CD14-positive monocyte (primary cell): ENCODE results near the gene TPD52L1. TPM values are rescaled to one million over a fixed set of nuclear protein-coding genes. Genes with fewer than 3 reads are reported as not detected.

Source experiments
- DNase-seq, 3 donors: peaks; one replicate each; pipeline ENCODE4 v3.0.0-alpha.2; 2011 to 2022
- H2AFZ ChIP-seq: 2 replicates; pipeline ENCODE4 v1.6.0; 2012; ENCODE audit warnings: mild to moderate bottlenecking, low read depth, low read length, inconsistent platforms; ENCODE audit not compliant: insufficient read depth, poor library complexity, severe bottlenecking
- H3K27ac ChIP-seq, 2 donors: 1 replicate in 1 of 2; 2 replicates in 1 of 2; pipeline ENCODE4 v1.5.1; 2012 to 2013; ENCODE audit warnings: low read length in 2 of 2, control low read depth in 1 of 2, inconsistent platforms in 1 of 2, low read depth in 1 of 2, mild to moderate bottlenecking in 1 of 2
- H3K27me3 ChIP-seq, 2 donors: one replicate each; pipeline versions ENCODE4 v1.6.0 to v1.6.1; 2011 to 2013; ENCODE audit warnings: low read length in 2 of 2; ENCODE audit not compliant: control insufficient read depth in 2 of 2, insufficient read depth in 2 of 2
- H3K36me3 ChIP-seq, 2 donors: replicated peaks in 1 of 2; 1 replicate in 1 of 2; 2 replicates in 1 of 2; pipeline versions ENCODE4 v1.5.1 to v1.6.1; 2012 to 2013; ENCODE audit warnings: low read length in 2 of 2, control low read depth in 1 of 2, inconsistent platforms in 1 of 2, mild to moderate bottlenecking in 1 of 2; ENCODE audit not compliant: insufficient read depth in 2 of 2, control insufficient read depth in 1 of 2
- H3K4me1 ChIP-seq, 2 donors: 1 replicate in 1 of 2; 2 replicates in 1 of 2; pipeline versions ENCODE4 v1.5.1 to v1.6.1; 2012 to 2013; ENCODE audit warnings: low read length in 2 of 2, control low read depth in 1 of 2, inconsistent platforms in 1 of 2, mild to moderate bottlenecking in 1 of 2, moderate library complexity in 1 of 2; ENCODE audit not compliant: insufficient read depth in 2 of 2, control insufficient read depth in 1 of 2
- H3K4me2 ChIP-seq: replicated peaks from 2 replicates; pipeline ENCODE3; 2012; ENCODE audit warnings: low read length, moderate library complexity, mild to moderate bottlenecking; ENCODE audit not compliant: poor library complexity, severe bottlenecking; ENCODE audit errors: extremely low read depth
- H3K4me3 ChIP-seq, 3 experiments: fragments of 200-600 bp in 1 of 3; sonication (generic) in 1 of 3; replicated peaks in 1 of 3; 1 replicate in 2 of 3; 2 replicates in 1 of 3; pipeline ENCODE4 v1.5.1; 2011 to 2013; ENCODE audit warnings: low read length in 3 of 3, mild to moderate bottlenecking in 3 of 3, control low read depth in 2 of 3, low read depth in 2 of 3, inconsistent platforms in 1 of 3, moderate library complexity in 1 of 3
- H3K79me2 ChIP-seq: 2 replicates; pipeline ENCODE4 v1.6.0; 2012; ENCODE audit warnings: mild to moderate bottlenecking, control low read depth, inconsistent platforms, low read length, moderate library complexity; ENCODE audit not compliant: insufficient read depth
- H3K9ac ChIP-seq: 2 replicates; pipeline ENCODE4 v1.6.0; 2017; ENCODE audit warnings: low read length, mild to moderate bottlenecking; ENCODE audit not compliant: insufficient read depth, poor library complexity, severe bottlenecking
- H3K9me3 ChIP-seq, 2 donors: replicated peaks in 1 of 2; 1 replicate in 1 of 2; 2 replicates in 1 of 2; pipeline versions ENCODE4 v1.5.1 to v1.6.1; 2012 to 2013; ENCODE audit warnings: low read length in 2 of 2, control low read depth in 1 of 2; ENCODE audit not compliant: control insufficient read depth in 1 of 2, insufficient read depth in 1 of 2
- H4K20me1 ChIP-seq: 2 replicates; pipeline ENCODE4 v1.6.0; 2012; ENCODE audit warnings: mild to moderate bottlenecking, low read length, control low read depth, moderate library complexity; ENCODE audit not compliant: insufficient read depth
- H3K27ac Mint-ChIP-seq, 7 donors: one replicate each; pipeline ENCODE4 v1.8.0; 2020; ENCODE audit warnings: mild to moderate bottlenecking in 7 of 7, mixed read lengths in 7 of 7, moderate library complexity in 6 of 7, inconsistent platforms in 2 of 7
- H3K27me3 Mint-ChIP-seq, 3 donors: one replicate each; pipeline ENCODE4 v1.8.0; 2021 to 2022; ENCODE audit warnings: low read depth in 3 of 3, mild to moderate bottlenecking in 3 of 3, mixed read lengths in 3 of 3, moderate library complexity in 3 of 3, inconsistent platforms in 1 of 3
- H3K36me3 Mint-ChIP-seq, 2 donors: one replicate each; pipeline ENCODE4 v1.8.0; 2020; ENCODE audit warnings: mixed read lengths in 2 of 2, inconsistent platforms in 1 of 2, mild to moderate bottlenecking in 1 of 2
- H3K4me1 Mint-ChIP-seq: one replicate; pipeline ENCODE4 v1.8.0; 2020; ENCODE audit warnings: mild to moderate bottlenecking, mixed read lengths
- H3K4me3 Mint-ChIP-seq, 2 donors: one replicate each; pipeline ENCODE4 v1.8.0; 2020; ENCODE audit warnings: mild to moderate bottlenecking in 2 of 2, mixed read lengths in 2 of 2, moderate library complexity in 1 of 2
- H3K9me3 Mint-ChIP-seq, 7 donors: one replicate each; pipeline ENCODE4 v1.8.0; 2020 to 2022; ENCODE audit warnings: mixed read lengths in 7 of 7, mild to moderate bottlenecking in 6 of 7, moderate library complexity in 6 of 7, inconsistent platforms in 2 of 7
- WGBS: methylation state at CpG from one replicate; pipeline ENCODE4 v1.1.5; 2013; ENCODE audit warnings: missing lambda C conversion rate; ENCODE audit not compliant: insufficient coverage; 5-methylcytosine and 5-hydroxymethylcytosine counted together
- intact Hi-C, 2 donors: fragments of 100-400 bp; cut with micrococcal nuclease; formaldehyde crosslinking; loops; one replicate each; pipeline versions ENCODE4 v1.15.0 to v1.15.1; 2023
- polyA plus RNA-seq, 3 donors: library from polyadenylated mRNA; depleted of rRNA in 1 of 3; unstranded in 2 of 3; stranded (reverse) in 1 of 3; fragments of 300-500 nt in 2 of 3; fragments of >200 nt in 1 of 3; fragmentation: Illumina TruSeq in 2 of 3; gene quantifications; 1 replicate in 2 of 3; 2 replicates in 1 of 3; pipeline ENCODE4 v1.2.3, GENCODE V29; 2012 to 2021
- TF ChIP-seq, protein P1 (sequence below): fragments of 200-600 bp; IDR thresholded peaks from one replicate; pipeline ENCODE4 v1.8.0; 2022; ENCODE audit warnings: antibody characterized with exemption, mild to moderate bottlenecking

Gene TPD52L1
- polyA plus RNA-seq, 3 donors = not detected

DNA sequence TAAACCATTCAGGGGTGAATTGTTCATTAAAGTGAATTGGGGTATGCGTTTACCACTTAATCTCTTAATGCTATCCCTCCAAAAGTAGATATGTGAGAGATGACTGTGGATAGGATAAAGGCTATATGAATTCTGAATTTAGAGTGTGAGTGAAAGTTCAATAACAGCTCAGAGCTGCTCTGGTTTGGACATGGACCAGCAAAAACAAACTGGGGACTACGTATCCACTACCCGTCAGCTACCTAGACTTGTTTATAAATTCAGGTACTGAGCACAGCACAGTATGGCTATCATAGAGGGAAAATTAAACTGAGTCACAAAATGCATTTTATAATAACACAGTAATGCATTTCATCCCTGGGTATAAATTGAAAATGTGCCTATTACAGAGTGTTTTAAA lies 103.8 kb downstream of the TPD52L1 start:
- Histone ChIP-seq H3K27me3 (no peaks in the 10 kb centered on the region), H3K4me2 (no peak overlapping the region), H3K36me3 (no peaks in the 10 kb centered on the region), H4K20me1 (no peaks in the 10 kb centered on the region), H3K4me1 (peaks cover 14 to 15% of the 10 kb centered on the region in 2 donors), H2AFZ (no peak overlapping the region), H3K4me3 (no peak overlapping the region), H3K9me3 (peaks cover 0 to 4% of the 10 kb centered on the region in 2 donors), H3K79me2 (no peaks in the 10 kb centered on the region), H3K9ac (no peak overlapping the region), H3K27ac (no peak overlapping the region)
- Mint-ChIP-seq H3K4me3 (no peak overlapping the region), H3K27me3 (no peaks in the 10 kb centered on the region), H3K36me3 (no peaks in the 10 kb centered on the region), H3K27ac (no peak overlapping the region), H3K4me1 (peaks cover 15% of the 10 kb centered on the region), H3K9me3 (peaks cover 4 to 15% (median 7%) of the 10 kb centered on the region in 7 donors)
- WGBS = no CpG with 5 or more reads among the region's 3 CpGs
- intact Hi-C loops = loop anchor here in 1 of 2 donors (5.0 kb wide), 1 partner anchor 60 kb away; no protein-coding TSS in a partner anchor
- TF ChIP-seq, protein P1, sequence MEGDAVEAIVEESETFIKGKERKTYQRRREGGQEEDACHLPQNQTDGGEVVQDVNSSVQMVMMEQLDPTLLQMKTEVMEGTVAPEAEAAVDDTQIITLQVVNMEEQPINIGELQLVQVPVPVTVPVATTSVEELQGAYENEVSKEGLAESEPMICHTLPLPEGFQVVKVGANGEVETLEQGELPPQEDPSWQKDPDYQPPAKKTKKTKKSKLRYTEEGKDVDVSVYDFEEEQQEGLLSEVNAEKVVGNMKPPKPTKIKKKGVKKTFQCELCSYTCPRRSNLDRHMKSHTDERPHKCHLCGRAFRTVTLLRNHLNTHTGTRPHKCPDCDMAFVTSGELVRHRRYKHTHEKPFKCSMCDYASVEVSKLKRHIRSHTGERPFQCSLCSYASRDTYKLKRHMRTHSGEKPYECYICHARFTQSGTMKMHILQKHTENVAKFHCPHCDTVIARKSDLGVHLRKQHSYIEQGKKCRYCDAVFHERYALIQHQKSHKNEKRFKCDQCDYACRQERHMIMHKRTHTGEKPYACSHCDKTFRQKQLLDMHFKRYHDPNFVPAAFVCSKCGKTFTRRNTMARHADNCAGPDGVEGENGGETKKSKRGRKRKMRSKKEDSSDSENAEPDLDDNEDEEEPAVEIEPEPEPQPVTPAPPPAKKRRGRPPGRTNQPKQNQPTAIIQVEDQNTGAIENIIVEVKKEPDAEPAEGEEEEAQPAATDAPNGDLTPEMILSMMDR = no peak
- DNase-seq = no peak

DNA sequence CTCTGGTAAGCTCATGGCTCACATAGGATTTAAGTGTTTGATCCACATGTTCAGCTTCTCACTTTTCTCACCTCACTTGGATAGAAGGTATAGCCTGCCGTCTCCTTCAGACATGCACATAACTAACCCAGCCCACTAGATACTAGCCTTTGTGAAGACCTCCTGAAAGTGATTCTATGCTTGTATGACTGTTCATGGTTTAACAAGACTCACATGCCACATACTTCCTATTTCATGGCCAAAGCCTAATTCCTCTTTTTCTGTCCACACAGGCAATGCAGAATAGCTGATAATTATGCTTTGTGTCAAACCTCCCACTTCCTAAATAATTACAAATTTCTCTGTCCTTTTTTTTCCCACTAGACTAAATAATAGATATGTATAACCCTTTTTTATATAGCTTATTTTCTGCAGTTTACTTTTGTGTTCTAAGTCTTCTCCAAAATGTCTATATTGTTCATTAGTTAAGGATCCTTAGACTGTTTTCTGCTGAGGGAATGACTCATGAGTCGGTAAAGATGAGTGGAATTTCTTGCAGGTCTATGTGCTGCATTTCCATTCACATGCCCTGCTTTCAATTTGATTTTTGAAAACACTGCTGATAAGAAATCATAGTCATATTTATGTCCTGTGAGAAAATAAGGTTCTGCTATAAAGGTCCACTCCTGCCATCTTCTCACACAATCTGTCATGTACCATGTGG lies 105.2 kb downstream of the TPD52L1 start:
- no peak overlapping the region for H3K4me3 Mint-ChIP-seq
- 80% methylated on average over 1 of the region's 2 CpGs for WGBS
- peaks cover 4 to 17% (median 7%) of the 10 kb centered on the region in 7 donors for H3K9me3 Mint-ChIP-seq

More for the DNA sequence above, 105.2 kb downstream of the TPD52L1 start:
- Histone ChIP-seq H3K4me1 (peaks cover 14 to 15% of the 10 kb centered on the region in 2 donors), H4K20me1 (no peaks in the 10 kb centered on the region), H3K27me3 (no peaks in the 10 kb centered on the region), H3K9me3 (peaks cover 0 to 8% of the 10 kb centered on the region in 2 donors), H2AFZ (no peak overlapping the region), H3K9ac (no peak overlapping the region), H3K27ac (peak overlapping the region in 1 of 2 donors; percentile 16), H3K4me2 (no peak overlapping the region), H3K79me2 (no peaks in the 10 kb centered on the region), H3K4me3 (no peak overlapping the region), H3K36me3 (no peaks in the 10 kb centered on the region)
- TF ChIP-seq, protein P1 = no peak
- Mint-ChIP-seq H3K27me3 (no peaks in the 10 kb centered on the region), H3K36me3 (peaks cover 0 to 2% of the 10 kb centered on the region in 2 donors), H3K4me1 (peaks cover 15% of the 10 kb centered on the region), H3K27ac (peak overlapping the region in 4 of 7 donors; percentile 21 to 84 (median 46))
- peak; percentile 47 to 69 (median 59) for DNase-seq
- intact Hi-C loops = loop anchor here in 1 of 2 donors (5.0 kb wide), 1 partner anchor 62 kb away; no protein-coding TSS in a partner anchor
